ENCODE data around the gene ALDH3A2.

GRCh38 chr17:19659366-19660177, 11.0 kb downstream of the ALDH3A2 start:
- TF ChIP-seq REST (IDR thresholded peaks at IDR 0.05; ENCODE audit: insufficient read depth in 1 of 2, low read depth in 2 of 2, low read length in 2 of 2) = no peak
- TF ChIP-seq POLR2AphosphoS5 (IDR thresholded peaks at IDR 0.05; ENCODE audit: low read depth, low read length) = no peak
- no peak for TF ChIP-seq TAF1 (IDR thresholded peaks at IDR 0.05; ENCODE audit: borderline replicate concordance, insufficient read depth, low read length)

Measured in PFSK-1 (cell line).